ENCODE results near the gene SSR4. TPM values are rescaled to one million over a fixed set of nuclear protein-coding genes. Genes with fewer than 3 reads are reported as not detected.

SSR4 gene
- total RNA-seq, 1 experiment from 2014 or later = 182 TPM

DNA sequence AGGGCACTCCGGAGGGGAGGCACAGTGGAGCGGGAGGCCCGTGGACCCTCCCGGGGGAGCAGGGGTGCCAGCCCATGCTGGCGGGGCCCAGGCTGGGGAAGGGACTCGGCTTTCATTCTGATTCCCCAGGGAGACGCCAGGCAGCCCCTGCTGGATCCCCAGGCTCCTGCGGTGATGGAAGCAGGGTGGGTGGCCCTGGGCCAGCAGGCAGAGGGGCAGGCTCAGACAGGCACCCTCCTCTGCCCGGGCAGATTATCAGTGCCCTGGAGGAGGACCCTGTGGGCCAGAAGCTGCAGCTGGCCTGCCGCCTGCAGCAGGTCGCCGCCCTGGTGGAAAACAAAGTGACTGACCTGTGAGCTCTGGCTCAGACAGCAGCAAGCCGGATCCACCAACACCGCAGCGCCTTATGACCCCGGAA is 15.8 kb upstream of the SSR4 start:
- CTCF ChIA-PET = interaction anchor here (1.0 kb wide), 1 partner anchor 15 kb away, joined by 4 read pairs; the partner anchor contains the start of genes IDH3G and SSR4
- DNase-seq (ENCODE audit: low read depth, low spot score) (no peak), ATAC-seq (peak; percentile 37)
- Histone ChIP-seq H3K9me3 (ENCODE audit: control insufficient read depth in 1 of 2, insufficient read depth in 1 of 2, low read depth in 1 of 2, low read length in 2 of 2) (no peaks in the 10 kb centered on the region), H2AFZ (ENCODE audit: low read depth, low read length, poor library complexity, severe bottlenecking) (no peak overlapping the region), H3K27ac (ENCODE audit: low read depth, low read length) (no peak overlapping the region), H3K9me2 (ENCODE audit: insufficient read depth) (no peaks in the 10 kb centered on the region), H3K79me2 (ENCODE audit: insufficient read depth, low read length) (no peaks in the 10 kb centered on the region), H3K36me3 (ENCODE audit: control insufficient read depth in 1 of 2, insufficient read depth in 2 of 2, low read length in 2 of 2) (no peaks in the 10 kb centered on the region), H4K20me1 (ENCODE audit: insufficient read depth) (no peaks in the 10 kb centered on the region), H3K27me3 (ENCODE audit: insufficient read depth, low read length) (no peaks in the 10 kb centered on the region), H3K4me3 (replicated peaks in 1 of 2; ENCODE audit: low read depth in 1 of 2, low read length in 2 of 2) (no peak overlapping the region), H3K4me1 (ENCODE audit: control insufficient read depth in 1 of 2, insufficient read depth in 2 of 2, low read length in 2 of 2) (peaks cover 0 to 6% of the 10 kb centered on the region in 2 experiments; a peak in 1 of 4 replicates), H3K4me2 (ENCODE audit: low read length) (no peak overlapping the region), H3K9ac (ENCODE audit: low read length) (no peak overlapping the region)
- intact Hi-C loops (cut with micrococcal nuclease) = no loop called here
- RAD21 ChIA-PET (ENCODE audit: low non-redundant PET in 1 of 2, low total read pairs in 2 of 2, uncharacterized antibody in 2 of 2, unreplicated experiment in 2 of 2) = no interaction called here
- POLR2A ChIA-PET = no interaction called here
- TF ChIP-seq, protein P1, sequence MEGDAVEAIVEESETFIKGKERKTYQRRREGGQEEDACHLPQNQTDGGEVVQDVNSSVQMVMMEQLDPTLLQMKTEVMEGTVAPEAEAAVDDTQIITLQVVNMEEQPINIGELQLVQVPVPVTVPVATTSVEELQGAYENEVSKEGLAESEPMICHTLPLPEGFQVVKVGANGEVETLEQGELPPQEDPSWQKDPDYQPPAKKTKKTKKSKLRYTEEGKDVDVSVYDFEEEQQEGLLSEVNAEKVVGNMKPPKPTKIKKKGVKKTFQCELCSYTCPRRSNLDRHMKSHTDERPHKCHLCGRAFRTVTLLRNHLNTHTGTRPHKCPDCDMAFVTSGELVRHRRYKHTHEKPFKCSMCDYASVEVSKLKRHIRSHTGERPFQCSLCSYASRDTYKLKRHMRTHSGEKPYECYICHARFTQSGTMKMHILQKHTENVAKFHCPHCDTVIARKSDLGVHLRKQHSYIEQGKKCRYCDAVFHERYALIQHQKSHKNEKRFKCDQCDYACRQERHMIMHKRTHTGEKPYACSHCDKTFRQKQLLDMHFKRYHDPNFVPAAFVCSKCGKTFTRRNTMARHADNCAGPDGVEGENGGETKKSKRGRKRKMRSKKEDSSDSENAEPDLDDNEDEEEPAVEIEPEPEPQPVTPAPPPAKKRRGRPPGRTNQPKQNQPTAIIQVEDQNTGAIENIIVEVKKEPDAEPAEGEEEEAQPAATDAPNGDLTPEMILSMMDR (IDR thresholded peaks at IDR 0.05 in 2 of 3, conservative IDR thresholded peaks at IDR 0.05 in 1 of 3; ENCODE audit: borderline replicate concordance in 1 of 3, insufficient read depth in 1 of 3, low read depth in 2 of 3, low read length in 2 of 3) = peak in 1 of 3 experiments; percentile 15; a peak in 1 of 6 replicates
- no peak for TF ChIP-seq SIN3A (IDR thresholded peaks at IDR 0.05; ENCODE audit: low read depth)
- BruUV-seq (replicated peaks) = no TSS peak

GRCh38 chrX:153779891-153780677 is 14.4 kb upstream of the SSR4 start:
- BruUV-seq (replicated peaks) = no TSS peak
- Histone ChIP-seq H3K9me3 (ENCODE audit: control insufficient read depth in 1 of 2, insufficient read depth in 1 of 2, low read depth in 1 of 2, low read length in 2 of 2) (no peaks in the 10 kb centered on the region), H3K27me3 (ENCODE audit: insufficient read depth, low read length) (no peaks in the 10 kb centered on the region), H3K4me3 (replicated peaks in 1 of 2; ENCODE audit: low read depth in 1 of 2, low read length in 2 of 2) (no peak overlapping the region), H3K4me1 (ENCODE audit: control insufficient read depth in 1 of 2, insufficient read depth in 2 of 2, low read length in 2 of 2) (peaks cover 0 to 6% of the 10 kb centered on the region in 2 experiments; a peak in 1 of 4 replicates), H2AFZ (ENCODE audit: low read depth, low read length, poor library complexity, severe bottlenecking) (no peak overlapping the region), H3K79me2 (ENCODE audit: insufficient read depth, low read length) (no peaks in the 10 kb centered on the region), H3K36me3 (ENCODE audit: control insufficient read depth in 1 of 2, insufficient read depth in 2 of 2, low read length in 2 of 2) (no peaks in the 10 kb centered on the region), H4K20me1 (ENCODE audit: insufficient read depth) (no peaks in the 10 kb centered on the region), H3K27ac (ENCODE audit: low read depth, low read length) (no peak overlapping the region), H3K4me2 (ENCODE audit: low read length) (no peak overlapping the region), H3K9ac (ENCODE audit: low read length) (no peak overlapping the region), H3K9me2 (ENCODE audit: insufficient read depth) (no peaks in the 10 kb centered on the region)
- DNase-seq (ENCODE audit: low read depth, low spot score) = no peak
- CTCF ChIA-PET = interaction anchor here (1.0 kb wide), 1 partner anchor 14 kb away, joined by 4 read pairs; the partner anchor contains the start of genes IDH3G and SSR4
- RAD21 ChIA-PET (ENCODE audit: low non-redundant PET in 1 of 2, low total read pairs in 2 of 2, uncharacterized antibody in 2 of 2, unreplicated experiment in 2 of 2) = no interaction called here
- intact Hi-C loops (cut with micrococcal nuclease) = no loop called here
- ATAC-seq = no peak
- POLR2A ChIA-PET = no interaction called here
- TF ChIP-seq POLR2A (IDR thresholded peaks at IDR 0.05; ENCODE audit: borderline replicate concordance, extremely low read depth, insufficient read depth, insufficient read length) (no peak), EGR1 (IDR thresholded peaks at IDR 0.05; ENCODE audit: low read depth) (no peak), POLR2AphosphoS5 (IDR thresholded peaks at IDR 0.05; ENCODE audit: low read depth, low read length) (no peak), ELF1 (IDR thresholded peaks at IDR 0.05; ENCODE audit: borderline replicate concordance, low read depth) (no peak), EZH2phosphoT487 (IDR thresholded peaks at IDR 0.05; ENCODE audit: borderline replicate concordance) (no peak), ZFX (IDR thresholded peaks at IDR 0.05) (no peak), SIN3A (IDR thresholded peaks at IDR 0.05; ENCODE audit: low read depth) (no peak), SP1 (IDR thresholded peaks at IDR 0.05; ENCODE audit: low read depth) (no peak), JUND (IDR thresholded peaks at IDR 0.05) (no peak), ZBTB33 (IDR thresholded peaks at IDR 0.05; ENCODE audit: extremely low read depth, insufficient replicate concordance, low read length) (no peak), RAD21 (IDR thresholded peaks at IDR 0.05; ENCODE audit: low read depth) (no peak), FOSL1 (IDR thresholded peaks at IDR 0.05; ENCODE audit: low read depth) (no peak), ZNF274 (IDR thresholded peaks at IDR 0.05; ENCODE audit: low read depth, low read length) (no peak), YY1 (IDR thresholded peaks at IDR 0.05; ENCODE audit: extremely low read depth, insufficient replicate concordance, low read depth, low read length) (no peak)
- TF ChIP-seq, protein P2, sequence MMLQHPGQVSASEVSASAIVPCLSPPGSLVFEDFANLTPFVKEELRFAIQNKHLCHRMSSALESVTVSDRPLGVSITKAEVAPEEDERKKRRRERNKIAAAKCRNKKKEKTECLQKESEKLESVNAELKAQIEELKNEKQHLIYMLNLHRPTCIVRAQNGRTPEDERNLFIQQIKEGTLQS (IDR thresholded peaks at IDR 0.05) = no peak

Data from HCT116 (cell line).